NCI-H187 treated with DMSO at 0.1 percent for 48 hours (cell line): Measurements from ENCODE around the gene RBKS.

Experiments used
- DNase-seq: peaks from one replicate; lab custom pipeline; 2025; lab: John Stamatoyannopoulos, UW

Gene RBKS

DNA sequence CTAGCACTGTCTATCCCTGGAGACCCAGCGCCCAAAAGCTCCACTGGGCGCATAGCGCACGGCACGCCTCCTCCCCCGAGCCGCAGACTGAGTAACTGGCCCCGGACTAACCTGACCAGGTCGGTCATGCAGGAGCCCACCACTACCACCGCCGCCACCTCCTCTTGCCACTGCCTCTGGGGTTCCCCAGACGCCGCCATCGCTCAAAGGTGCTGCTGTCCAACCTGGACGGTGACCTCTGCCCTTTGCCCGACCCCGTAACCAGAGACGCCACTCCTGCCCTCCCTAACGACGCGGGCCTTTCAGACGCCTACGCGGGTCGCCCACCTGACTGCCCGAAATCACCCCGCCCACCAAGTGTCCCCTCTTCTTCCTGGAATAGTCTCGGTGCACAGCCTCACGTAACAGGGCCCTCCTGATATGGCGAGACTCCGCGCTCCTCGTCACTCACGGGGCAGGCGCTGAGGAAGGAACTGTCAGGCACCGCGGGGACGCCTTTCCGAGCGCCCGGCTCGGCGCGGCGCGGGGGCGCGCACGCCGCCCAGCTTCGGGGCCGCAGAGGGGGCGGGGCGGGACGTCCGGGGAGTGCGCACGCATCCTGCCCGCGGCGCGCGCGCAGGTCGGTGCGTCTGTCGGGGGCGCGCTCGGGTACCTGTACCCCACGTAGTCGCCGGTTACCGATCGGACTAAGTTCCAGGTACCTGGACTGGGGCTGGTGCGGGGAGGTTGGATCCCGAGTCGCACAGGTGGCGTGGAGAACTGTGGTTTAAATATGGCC is at the start of gene RBKS, which contains the start of gene BABAM2:
TSS of gene RBKS (minus strand) at position 242 of the 778 bp plus-strand sequence. CDS start at position 200, 42 bp downstream.
TSS of gene BABAM2 (plus strand) at position 584 of the 778 bp plus-strand sequence. CDS start 3,828 bp downstream, outside the sequence.
- DNase-seq, result peak; percentile 25

DNA sequence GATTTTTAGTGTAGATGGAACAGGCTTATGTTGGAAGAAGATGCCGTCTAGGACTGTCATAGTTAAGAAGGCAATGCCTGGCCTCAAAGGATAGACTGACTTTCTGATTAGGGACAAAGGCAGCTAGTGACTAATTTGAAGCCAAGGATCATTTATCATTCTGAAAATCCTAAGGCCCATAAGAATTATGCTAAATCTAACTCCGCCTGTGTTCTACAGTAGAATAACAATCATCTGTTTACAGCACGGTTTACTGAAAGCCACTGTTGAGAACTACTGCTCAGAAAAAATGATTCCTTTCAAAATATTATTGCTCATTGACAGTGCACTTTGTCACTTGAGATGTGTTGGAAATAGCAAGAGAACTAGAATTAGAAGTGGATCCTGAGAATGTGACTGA is 44.8 kb upstream of the RBKS start:
- no peak for DNase-seq

DNA sequence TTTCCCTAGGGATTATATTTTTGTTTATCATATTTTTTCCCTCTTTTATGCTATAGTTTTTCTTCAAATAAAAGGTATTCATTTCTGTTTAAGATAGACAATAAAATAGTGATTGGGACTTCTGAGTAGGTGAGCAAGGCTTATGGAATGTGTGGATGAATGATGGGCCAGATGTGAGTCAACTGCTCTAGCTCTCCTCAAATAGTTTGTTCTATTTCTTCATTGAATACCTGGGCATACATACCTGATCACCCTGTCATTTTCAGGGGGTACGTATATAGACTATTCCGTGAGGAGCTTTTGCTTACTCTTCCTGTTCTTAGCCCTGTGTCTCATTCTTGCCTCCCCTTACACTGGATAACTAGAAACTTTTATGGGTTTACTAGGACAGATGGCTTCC is 42.2 kb upstream of the RBKS start:
- DNase-seq, result no peak

DNA sequence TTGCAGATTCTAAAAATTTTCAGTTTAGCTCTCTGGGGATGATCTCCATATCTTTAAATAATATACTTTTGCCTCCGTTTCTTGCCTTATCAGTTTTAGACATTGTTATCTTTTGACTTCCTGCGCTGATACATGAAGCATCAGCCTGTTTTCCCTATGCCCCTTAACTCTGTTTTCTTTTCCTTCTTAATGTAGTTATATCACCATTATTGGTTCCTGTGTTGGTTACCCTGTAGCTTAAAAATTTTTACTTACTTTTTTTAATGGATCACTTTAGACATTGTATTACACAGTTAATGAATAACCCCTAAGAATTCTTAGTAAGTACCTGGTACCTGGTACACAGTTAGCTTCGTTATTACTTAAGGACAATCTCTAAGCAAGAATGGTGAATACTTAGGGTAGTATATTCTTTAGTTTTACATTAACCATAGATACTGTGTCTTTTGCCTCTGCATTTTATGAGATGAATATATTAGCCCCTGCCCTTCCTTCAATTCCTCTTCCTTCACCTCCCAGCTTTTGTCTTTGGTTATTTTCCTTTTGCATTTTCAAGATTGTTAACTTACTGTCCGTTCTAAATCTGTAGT is 41.3 kb upstream of the RBKS start:
- DNase-seq, result no peak

DNA sequence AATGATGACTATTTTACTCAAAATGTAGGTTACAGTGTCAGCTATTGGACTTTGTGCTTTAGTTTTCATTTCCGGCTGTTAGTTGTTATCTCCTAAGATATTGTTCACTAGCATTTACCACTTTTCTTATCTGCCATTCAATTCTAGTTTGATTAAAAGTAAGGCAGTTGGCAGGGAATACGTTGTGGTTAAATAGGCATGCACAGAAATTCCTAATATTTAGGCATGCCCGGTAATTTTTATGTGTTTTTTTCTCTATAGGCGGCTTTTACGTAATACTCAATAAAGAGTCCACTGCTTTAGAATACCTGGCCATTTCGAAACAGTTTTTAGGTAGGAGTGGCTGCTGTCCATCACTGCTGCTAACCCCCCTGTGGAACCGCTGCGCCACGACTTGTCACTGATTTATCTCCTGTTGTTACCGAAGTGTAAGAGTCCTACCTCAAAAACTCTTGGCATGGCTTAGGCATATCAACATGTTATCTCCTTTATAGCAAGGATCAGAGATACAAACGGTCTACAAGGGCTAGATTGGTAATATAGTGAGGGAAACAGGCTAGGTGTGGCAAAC is 39.8 kb upstream of the RBKS start:
- DNase-seq, result no peak

DNA sequence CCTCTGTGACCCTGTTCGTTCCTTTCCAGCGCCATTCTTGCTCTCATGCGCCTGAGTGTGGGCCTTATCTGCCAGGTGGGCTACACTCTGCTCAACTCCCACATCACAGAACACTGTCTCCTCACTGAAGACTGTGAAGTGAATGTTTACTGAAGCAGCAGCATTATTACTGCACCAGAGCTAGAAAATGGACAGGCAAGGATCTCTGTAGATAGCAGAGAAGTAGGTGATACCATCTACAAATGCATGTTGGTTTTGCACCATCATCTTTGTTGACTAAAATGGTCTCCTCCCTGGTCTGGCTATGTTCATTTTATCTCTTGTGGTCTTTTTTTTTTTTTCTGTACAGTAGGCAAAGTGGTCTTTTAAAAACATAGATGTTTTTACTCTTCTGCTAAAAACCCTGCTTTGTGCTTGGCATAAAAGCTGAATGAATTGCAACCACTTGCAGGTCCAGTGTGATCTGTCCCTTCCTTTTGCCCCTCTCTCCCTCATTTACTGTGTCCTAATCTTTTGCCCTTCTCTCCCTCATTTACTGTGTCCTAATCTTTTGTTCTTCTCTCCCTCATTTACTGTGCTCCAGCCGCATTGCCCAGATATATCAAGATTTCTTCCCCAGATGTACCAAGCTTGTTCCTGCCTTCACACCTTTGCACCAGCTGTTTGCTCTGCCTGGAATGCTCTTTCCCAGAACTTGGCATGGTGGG is 35.7 kb upstream of the RBKS start:
- no peak for DNase-seq

DNA sequence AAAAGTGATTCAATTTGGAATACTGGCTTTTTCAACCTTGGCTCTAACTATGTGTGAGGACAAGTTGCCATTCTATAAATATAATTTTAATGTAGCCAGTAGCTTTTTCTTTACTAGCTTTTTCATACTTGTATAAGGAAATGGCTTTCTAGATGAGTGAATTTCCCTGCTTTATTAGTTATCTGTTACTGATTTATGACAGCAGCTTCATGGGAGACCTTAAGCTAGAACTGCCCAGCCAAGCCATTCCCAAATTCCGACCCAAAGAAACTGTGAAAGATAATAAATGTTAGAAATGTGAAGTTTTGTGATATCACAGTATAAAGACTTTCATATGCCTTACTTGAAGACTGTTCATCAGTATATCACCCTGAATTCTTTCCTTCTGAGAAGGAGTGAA is 32.7 kb upstream of the RBKS start:
- DNase-seq, result no peak

DNA sequence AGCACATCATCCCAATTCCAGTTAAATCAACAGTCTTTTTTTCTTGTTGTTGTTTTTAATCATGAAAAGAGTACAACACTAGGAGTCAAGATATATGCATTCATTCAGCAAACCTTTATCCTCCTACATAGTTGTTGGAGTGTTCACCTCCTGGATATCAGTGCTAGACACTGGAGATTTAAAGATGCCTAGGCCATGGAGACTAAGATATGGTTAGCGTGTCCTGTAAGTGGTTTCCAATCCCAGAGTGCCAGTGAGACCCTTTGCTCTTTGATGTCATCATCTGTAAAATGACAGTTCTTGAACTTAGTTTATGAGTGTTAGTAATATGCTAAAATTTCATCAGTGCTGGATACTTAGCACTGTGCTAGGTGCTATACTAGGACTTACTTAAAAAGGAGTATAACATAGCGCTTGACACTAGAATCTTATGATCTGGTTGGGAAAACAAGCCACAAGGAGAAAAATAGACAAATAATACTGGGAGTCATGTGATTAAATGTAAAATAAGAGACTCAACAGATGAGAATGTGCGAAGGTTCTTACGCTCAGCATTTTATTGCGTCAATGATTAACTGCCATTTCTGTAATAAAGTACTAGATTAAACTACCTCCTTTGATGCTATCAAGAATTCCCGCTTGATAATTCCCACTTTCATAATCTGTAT is 31.8 kb upstream of the RBKS start:
- no peak for DNase-seq

DNA sequence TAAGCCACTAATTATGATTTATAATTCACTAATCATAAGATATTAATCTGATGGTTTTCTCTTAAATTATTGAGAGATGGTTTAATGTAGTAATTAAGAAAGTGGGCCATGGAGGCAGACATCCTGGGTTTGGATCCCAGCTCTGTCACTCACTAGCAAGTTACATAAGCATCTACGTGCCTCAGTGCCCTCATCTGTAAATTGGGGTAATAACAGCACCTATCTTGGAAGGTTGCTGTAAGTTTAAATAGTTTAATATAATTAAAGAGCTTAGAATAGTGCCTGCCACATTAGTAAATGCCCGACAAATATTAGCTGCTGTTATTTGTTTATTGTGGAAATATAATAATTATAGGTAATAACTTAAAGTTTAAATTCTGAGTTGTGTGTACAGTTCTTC is 31.2 kb upstream of the RBKS start:
- no peak for DNase-seq

DNA sequence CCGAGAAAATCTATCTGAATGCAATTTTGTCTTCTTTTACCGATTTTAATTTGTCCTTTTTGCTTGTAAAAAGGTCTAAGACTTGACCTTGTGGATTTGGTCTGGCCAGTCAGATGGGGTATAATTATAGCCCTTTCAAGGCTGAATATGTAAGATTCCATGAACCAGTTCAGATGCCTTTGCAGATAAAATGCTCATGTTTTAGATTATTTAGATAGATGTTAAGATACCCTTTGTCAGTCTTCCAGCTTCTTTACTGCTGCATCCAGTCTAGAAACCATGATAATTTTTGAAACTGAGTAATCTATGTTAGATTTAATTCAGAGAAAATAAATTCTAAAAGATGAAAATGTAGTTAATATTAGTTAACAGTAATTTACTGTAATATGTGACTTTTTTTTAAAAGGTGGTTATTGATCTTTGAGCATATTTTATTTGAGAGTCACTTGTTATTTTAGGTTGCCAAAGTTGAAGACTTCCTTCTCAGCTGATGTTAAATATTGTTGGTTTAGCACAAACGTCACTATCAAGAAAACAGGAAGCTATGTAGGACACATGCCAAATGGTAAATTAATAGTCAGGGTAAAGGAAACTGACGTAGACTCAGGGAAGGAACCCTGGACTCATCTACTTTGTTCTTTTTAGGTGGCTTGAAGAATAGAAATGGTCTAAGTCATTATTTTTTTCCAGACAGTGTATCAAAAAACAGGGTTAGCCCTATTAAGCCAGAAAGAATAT is 30.1 kb upstream of the RBKS start:
- no peak for DNase-seq

DNA sequence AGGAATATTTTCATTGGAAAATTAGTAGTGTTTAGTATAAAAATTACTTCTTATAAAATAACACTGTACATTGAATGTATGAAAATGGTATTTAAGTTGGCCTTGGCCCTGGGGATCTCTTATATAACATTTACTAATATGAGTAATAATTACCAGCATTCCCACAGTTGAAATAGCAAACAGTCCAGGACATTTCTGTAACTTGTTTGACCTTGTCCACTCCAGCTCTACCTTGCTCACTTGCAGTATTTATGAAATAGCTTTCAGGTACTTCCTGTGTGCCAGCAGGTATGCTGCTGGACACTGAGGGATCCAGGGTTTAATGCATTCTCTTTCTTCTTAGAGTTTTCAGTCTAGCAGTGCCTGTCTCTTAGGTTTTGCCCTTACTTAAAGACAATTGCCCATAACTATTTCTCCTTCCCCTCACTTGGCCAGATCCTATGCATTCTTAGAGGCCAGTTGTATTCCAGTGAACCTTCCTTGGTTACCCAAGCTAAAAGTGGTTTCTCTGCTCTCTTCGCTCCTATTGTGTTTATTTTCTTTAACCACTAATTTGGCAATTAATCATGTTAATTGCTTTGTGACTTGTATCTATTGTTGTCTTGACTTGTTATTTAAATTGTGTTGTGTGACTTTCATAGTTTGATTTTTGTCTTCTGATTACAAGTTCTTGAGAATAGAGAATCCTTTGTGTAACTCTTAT is 26.3 kb upstream of the RBKS start:
- no peak for DNase-seq

DNA sequence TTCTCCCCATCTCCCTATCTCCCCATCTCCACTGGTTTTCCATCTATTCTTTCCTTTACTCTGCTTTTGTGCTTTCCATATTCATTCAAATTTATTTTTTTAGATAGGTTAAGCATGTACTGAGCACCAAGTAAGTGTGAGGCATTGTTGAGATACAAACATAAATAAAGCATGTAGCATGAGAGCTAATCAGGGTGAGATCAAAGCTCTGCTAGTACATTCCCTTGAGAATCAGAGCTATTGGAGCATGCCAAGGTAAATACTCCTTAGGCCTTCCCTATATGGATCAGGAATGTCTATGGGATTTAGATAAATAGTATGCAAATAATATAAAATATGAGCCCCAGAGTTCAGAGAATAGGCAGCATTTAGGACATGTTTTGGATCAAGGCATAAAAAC is 25.7 kb upstream of the RBKS start:
- no peak for DNase-seq

DNA sequence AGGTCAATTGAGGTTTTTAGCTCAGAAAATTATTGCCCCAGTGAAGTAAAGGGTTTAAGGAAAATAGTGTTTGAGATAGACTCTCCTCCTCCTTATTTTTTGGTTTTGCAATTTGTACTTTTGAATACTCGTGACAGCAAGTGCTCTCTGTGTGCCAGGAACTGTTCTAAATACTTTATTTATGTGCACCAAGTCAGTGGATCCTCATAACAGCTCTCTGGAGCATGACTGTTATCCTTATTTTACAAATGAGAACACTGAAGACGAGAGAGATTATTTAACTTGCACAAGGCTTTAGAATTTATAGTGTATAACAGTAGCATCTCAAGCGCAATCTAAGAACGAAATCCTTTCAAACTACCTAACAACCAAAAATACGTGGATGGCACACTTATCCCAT is 25.0 kb upstream of the RBKS start:
- no peak for DNase-seq

DNA sequence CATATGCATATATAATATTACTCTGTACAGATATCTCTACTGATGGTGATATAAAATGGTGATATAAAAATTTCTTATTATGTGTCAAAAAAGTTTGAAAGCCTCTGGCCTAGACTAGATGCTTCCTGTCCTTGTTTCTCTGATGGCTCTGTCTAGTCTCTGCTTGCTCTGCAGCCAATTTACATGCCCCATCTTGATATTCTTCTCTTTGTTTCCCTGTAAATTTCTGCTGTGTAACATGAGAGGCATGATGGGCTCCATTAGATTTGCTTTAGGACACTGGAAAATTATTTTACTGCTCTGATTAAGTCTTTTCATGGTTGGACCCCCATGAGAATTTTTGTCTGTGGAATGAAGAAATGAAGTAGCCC is 24.6 kb upstream of the RBKS start:
- DNase-seq, result no peak

DNA sequence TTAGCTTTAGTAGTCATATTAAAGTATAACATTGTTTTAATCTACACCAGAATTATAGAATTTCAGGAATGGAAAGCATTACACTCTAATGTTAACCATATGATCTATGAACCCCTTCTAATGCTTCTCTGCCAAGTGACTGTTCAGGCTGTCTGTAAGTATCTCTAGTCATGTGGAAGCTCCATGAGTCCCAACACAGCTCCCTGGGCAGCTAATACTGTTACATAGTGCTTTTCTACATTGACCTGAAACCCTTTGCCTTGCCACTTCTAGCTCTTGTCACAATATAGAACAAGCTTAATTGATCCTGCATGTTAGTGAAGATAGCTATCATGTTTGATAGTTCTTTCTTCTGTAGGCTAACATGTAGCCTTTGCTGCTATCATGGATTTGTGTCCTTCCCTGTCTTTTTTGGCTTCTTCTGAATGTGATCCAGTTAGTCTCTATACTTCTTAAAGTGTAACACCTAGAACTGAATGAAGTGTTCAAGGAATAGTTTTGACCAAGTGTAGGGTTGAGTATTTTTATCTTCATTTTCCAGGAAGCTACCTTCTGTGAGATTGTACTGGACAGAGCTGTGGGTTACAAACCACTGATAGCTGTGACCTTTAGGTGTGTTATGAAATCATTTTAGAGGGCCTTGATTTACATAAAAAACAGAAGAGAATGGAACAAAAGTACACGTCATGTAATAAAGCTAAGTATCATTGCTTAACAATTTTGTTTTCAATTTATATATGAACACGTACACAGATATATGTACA is 24.0 kb upstream of the RBKS start:
- no peak for DNase-seq

DNA sequence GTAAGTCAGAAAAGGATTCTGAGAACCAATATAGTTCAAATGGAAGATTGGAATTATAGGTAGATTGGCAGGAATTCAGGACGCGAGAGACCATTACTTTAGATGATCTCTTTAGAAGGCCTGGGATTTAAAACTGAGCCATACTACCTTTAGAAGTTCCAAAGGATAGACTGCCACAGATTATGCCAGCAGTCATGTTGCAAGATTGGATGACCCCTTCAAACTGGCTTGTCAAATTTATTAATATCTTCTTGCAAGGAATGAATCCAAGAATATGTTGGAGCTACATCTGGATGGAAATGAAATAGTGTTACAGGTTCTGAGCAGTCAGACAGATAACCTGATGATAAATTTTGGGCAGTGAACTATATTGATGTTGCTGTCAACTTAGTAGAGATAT is 22.3 kb upstream of the RBKS start:
- no peak for DNase-seq

DNA sequence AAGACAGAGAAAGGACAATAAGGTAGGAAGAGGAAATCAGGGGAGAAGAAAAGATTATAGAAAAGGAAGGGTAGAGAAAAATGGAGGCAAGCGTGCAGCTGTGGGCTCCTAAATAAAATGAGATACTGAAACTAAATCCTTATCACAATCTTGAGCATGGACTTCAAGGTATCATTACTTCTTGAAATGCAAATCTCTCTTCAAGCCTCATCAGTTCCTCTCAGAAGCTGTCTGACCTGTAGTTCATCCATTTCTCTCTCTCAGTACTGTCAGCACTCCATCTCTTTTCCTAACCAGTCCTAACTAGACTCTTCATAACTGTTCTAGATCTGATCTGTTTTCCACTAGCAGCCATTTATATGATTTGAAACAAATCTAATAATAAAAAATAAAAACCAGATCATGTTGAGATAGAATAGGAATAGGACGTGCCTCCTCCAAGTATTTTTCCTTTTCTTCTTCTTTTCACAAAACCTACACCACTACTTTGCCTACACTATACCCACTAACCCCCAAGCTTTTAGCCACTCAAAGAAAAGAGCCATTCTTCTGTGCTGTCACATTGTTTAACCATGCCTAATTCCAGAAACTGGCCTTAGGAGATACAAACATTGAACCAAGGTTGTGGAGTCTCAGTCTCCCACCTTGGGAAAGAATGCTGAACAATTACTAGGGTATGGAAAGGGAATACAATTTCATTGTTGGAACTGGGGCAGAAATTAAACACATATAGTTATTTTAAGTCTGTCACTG is 21.4 kb upstream of the RBKS start:
- no peak for DNase-seq

DNA sequence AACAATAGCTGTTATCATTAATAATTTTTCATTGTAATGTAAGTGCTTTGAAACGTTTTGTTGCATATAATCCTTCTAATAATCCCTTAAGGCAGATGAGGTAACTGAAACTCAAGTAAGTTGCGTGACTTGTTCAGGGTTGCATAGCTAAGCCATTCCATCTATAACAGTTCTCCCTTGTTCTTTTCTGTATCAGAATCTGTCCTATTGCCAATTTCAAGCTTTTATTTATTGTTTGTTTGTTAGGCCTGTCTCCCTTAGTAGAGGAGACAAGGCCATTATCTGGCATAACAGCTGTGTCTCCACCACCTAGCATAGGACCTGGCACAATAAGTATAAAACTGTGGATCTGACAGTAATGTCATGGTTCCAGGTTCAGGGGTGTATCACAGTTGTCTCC is 19.7 kb upstream of the RBKS start:
- DNase-seq, result no peak

DNA sequence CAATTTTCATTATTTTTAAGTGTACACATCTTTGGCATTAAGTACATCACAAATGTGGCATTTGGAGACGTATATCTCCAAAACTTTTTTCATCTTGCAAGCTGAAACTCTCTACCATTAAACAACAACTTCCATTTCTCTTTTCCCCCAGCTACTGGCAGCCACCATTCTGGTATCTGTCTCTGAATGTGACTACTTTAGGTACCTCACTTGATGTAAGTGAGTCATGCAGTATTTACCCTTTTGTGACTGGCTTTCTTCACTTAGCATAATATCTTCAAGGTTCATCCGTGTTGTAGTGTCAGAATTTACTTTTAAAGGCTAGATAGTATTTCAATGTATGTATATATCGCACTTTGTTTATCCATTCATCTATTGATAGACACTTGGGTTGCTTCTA is 17.4 kb upstream of the RBKS start:
- DNase-seq, result no peak

DNA sequence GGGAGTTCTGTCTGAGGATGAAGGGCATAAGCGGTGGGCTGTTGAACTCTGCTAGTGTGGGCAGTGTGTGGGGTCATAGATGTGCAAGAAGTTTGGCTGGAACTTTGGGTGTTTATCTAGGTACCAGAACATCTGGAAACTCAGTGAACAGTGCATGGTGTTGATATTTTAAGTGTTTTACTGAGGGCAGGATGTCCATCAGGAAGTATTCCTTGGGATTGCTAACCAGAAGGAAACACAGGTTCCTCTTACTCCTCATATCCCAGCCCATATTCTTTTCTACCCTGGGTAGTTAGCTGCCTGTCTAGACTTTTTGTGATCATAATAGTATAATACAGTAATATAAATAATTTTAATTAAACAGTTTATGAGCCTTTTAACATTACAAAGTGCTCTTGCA is 15.9 kb upstream of the RBKS start:
- no peak for DNase-seq
